ENCODE measurements around the gene IGFN1. TPM values are rescaled to one million over a fixed set of nuclear protein-coding genes. Genes with fewer than 3 reads are reported as not detected.
"Not testable (repeated sequence)": the region's sequence is repeated elsewhere in the genome, so short reads cannot be mapped to it uniquely, and the experiment has no call there.

Gene IGFN1
- total and polyA plus RNA-seq, 9 of the 15 experiments (the other 6 are each of a cell fraction or from before 2014, with no cell fraction given) = 0.04 TPM; not detected in 8

- peaks cover 1 to 48% of the 10 kb centered on the region in 2 experiments; a peak in 4 of 5 replicates for H3K27me3 ChIP-seq (ENCODE audit: control insufficient read depth in 2 of 2, insufficient read depth in 2 of 2, low read length in 2 of 2)
- intact Hi-C loops (cut with micrococcal nuclease) (no loop called here), in situ Hi-C loops (cut with MboI) (no loop called here)
- H3K4me1 ChIP-seq (replicated peaks in 1 of 2; ENCODE audit: control insufficient read depth in 2 of 2, insufficient read depth in 2 of 2, low read length in 2 of 2) = peaks cover 0 to 18% of the 10 kb centered on the region in 2 experiments; a peak in 2 of 5 replicates
- no peak overlapping the region for H3K9ac ChIP-seq (ENCODE audit: insufficient read depth in 1 of 2, low read depth in 2 of 2, low read length in 2 of 2)
- H3K4me3 ChIP-seq = no peak overlapping the region
- no peaks in the 10 kb centered on the region for H3K9me3 ChIP-seq (replicated peaks; ENCODE audit: control insufficient read depth, insufficient read depth, low read depth, low read length)
- ChIA-PET CTCF (ENCODE audit: low intra/inter-chr PET ratio) (interaction anchor here (3.3 kb wide), 1 partner anchor 105 kb away, joined by 60 read pairs; no protein-coding TSS in a partner anchor), POLR2A (no interaction called here)
- H3K9me1 ChIP-seq (ENCODE audit: control insufficient read depth, insufficient read depth, low read length) = peaks cover 9% of the 10 kb centered on the region
- no peak overlapping the region for H3K4me2 ChIP-seq (ENCODE audit: insufficient read depth, low read length)
- no peak for FAIRE-seq
- H3K27ac ChIP-seq (ENCODE audit: extremely low read depth, low read depth, low read length) = no peak overlapping the region
- DNase-seq (ENCODE audit: extremely low read depth in 1 of 4, low spot score in 3 of 4) = no peak
- BruUV-seq (replicated peaks) = no TSS peak
- ATAC-seq = no peak
- peaks cover 14% of the 10 kb centered on the region for H4K20me1 ChIP-seq (replicated peaks; ENCODE audit: control insufficient read depth, insufficient read depth, low read length)
- WGBS (ENCODE audit: insufficient coverage, low coverage, missing lambda C conversion rate) = 1% methylated on average over 17 of the region's 17 CpGs
- no peak overlapping the region for H2AFZ ChIP-seq (ENCODE audit: low read depth, low read length)
- TF ChIP-seq NFATC3 (IDR thresholded peaks at IDR 0.05) = no peak
- TF ChIP-seq KDM1A (IDR thresholded peaks at IDR 0.05) = peak in 1 of 2 experiments; percentile 48; a peak in 1 of 4 replicates
- no peak for TF ChIP-seq FOXJ3 (CRISPR knock-in tag; IDR thresholded peaks at IDR 0.05)
- H3K79me2 ChIP-seq (ENCODE audit: control insufficient read depth, insufficient read depth, low read length) = no peaks in the 10 kb centered on the region
- H3K36me3 ChIP-seq (ENCODE audit: control insufficient read depth, insufficient read depth, low read length) = no peaks in the 10 kb centered on the region
These were observed 65.1 kb downstream of the IGFN1 start for GRCh38 chr1:201255479-201256362.

- H3K79me2 ChIP-seq (ENCODE audit: control insufficient read depth, insufficient read depth, low read length); H2AFZ ChIP-seq (ENCODE audit: low read depth, low read length); DNase-seq (ENCODE audit: extremely low read depth in 1 of 4, low spot score in 3 of 4); FAIRE-seq; ATAC-seq; H3K27ac ChIP-seq (ENCODE audit: extremely low read depth, low read depth, low read length); H3K9ac ChIP-seq (ENCODE audit: insufficient read depth in 1 of 2, low read depth in 2 of 2, low read length in 2 of 2); H3K4me2 ChIP-seq (ENCODE audit: insufficient read depth, low read length); H3K36me3 ChIP-seq (ENCODE audit: control insufficient read depth, insufficient read depth, low read length); BruUV-seq (replicated peaks); H3K4me3 ChIP-seq; CTCF ChIA-PET (ENCODE audit: low intra/inter-chr PET ratio); H3K9me1 ChIP-seq (ENCODE audit: control insufficient read depth, insufficient read depth, low read length); H3K9me3 ChIP-seq (replicated peaks; ENCODE audit: control insufficient read depth, insufficient read depth, low read depth, low read length); in situ Hi-C loops (cut with MboI); intact Hi-C loops (cut with micrococcal nuclease); TF ChIP-seq PBX2 (CRISPR knock-in tag; IDR thresholded peaks at IDR 0.05; ENCODE audit: low read depth): not testable (repeated sequence)
- Histone ChIP-seq H4K20me1 (replicated peaks; ENCODE audit: control insufficient read depth, insufficient read depth, low read length) (peaks cover 11% of the 10 kb centered on the region; the same call in 1 of the 2 replicates), H3K4me1 (replicated peaks in 1 of 2; ENCODE audit: control insufficient read depth in 2 of 2, insufficient read depth in 2 of 2, low read length in 2 of 2) (peaks cover 0 to 18% of the 10 kb centered on the region in 2 experiments; a peak in 2 of 5 replicates), H3K27me3 (ENCODE audit: control insufficient read depth in 2 of 2, insufficient read depth in 2 of 2, low read length in 2 of 2) (peaks cover 6 to 45% of the 10 kb centered on the region in 2 experiments; a peak in 4 of 5 replicates)
- TF ChIP-seq YBX1 (IDR thresholded peaks at IDR 0.05) (0 out of 2 replicates have a peak, but pooled peaks have one; percentile 30), CTBP1 (IDR thresholded peaks at IDR 0.05; ENCODE audit: borderline replicate concordance) (peak; percentile 32; the same call in 1 of the 2 replicates), HDAC1 (IDR thresholded peaks at IDR 0.05) (peak in 1 of 2 experiments; percentile 22; a peak in 1 of 4 replicates), PBX2 (tag; conservative IDR thresholded peaks at IDR 0.05; ENCODE audit: low read depth) (peak; percentile 21; the same call in 1 of the 2 replicates)
- POLR2A ChIA-PET = interaction anchor here (1.8 kb wide), 1 partner anchor 103 kb away, joined by 5 read pairs; no protein-coding TSS in a partner anchor
These were observed 67.5 kb downstream of the IGFN1 start for GRCh38 chr1:201258132-201258531.

Data from K562 (cell line).